MCF 10A (cell line): ENCODE results near the gene KIFC3. TPM values are rescaled to one million over a fixed set of nuclear protein-coding genes. Genes with fewer than 3 reads are reported as not detected.

Source experiments
- BruUV-seq: library from RNA; stranded (reverse); fragments of 400-500 nt; replicated peaks from 2 replicates; lab custom pipeline; 2021; lab: Mats Ljungman, UMichigan
- CTCF ChIA-PET: fragments of 300-600 bp; sonication (Branson Sonifier 250); formaldehyde crosslinking; extraction: SDS; loops from one replicate; lab custom pipeline; 2021; ENCODE audit warnings: antibody characterized with exemption, inconsistent platforms; lab: Yijun Ruan, JAX
- POLR2A ChIA-PET: fragments of 300-600, 350-650 bp; sonication (Branson Sonifier 250); formaldehyde crosslinking; extraction: SDS; loops from one replicate; lab custom pipeline; 2020; ENCODE audit warnings: antibody characterized with exemption, inconsistent platforms; lab: Yijun Ruan, JAX
- DNase-seq: peaks from one replicate; pipeline ENCODE4 v3.0.0-alpha.2; 2018; ENCODE audit not compliant: unreplicated experiment
- H3K27ac Mint-ChIP-seq: one replicate; pipeline ENCODE4 v1.8.0; 2022; ENCODE audit warnings: mild to moderate bottlenecking, low read depth, mixed read lengths; ENCODE audit not compliant: unreplicated experiment
- H3K27me3 Mint-ChIP-seq: one replicate; pipeline ENCODE4 v1.8.0; 2022; ENCODE audit warnings: mixed read lengths; ENCODE audit not compliant: insufficient read depth, unreplicated experiment
- H3K36me3 Mint-ChIP-seq: one replicate; pipeline ENCODE4 v1.8.0; 2022; ENCODE audit warnings: mild to moderate bottlenecking, moderate library complexity, mixed read lengths; ENCODE audit not compliant: insufficient read depth, unreplicated experiment
- H3K4me1 Mint-ChIP-seq: one replicate; pipeline ENCODE4 v1.8.0; 2022; ENCODE audit warnings: mixed read lengths; ENCODE audit not compliant: insufficient read depth, unreplicated experiment
- H3K4me3 Mint-ChIP-seq: one replicate; pipeline ENCODE4 v1.8.0; 2022; ENCODE audit warnings: mild to moderate bottlenecking, moderate library complexity, mixed read lengths; ENCODE audit not compliant: unreplicated experiment
- H3K9me3 Mint-ChIP-seq: one replicate; pipeline ENCODE4 v1.8.0; 2022; ENCODE audit warnings: mixed read lengths; ENCODE audit not compliant: unreplicated experiment
- CTCF ChIP-seq: fragments of 200-600 bp; IDR thresholded peaks from one replicate; pipeline ENCODE4 v1.8.0; 2022; ENCODE audit warnings: antibody characterized with exemption, mild to moderate bottlenecking; ENCODE audit not compliant: unreplicated experiment
- intact Hi-C: fragments of 100-400 bp; cut with micrococcal nuclease; formaldehyde crosslinking; loops from 2 replicates; pipeline ENCODE4 v1.14.1; 2022
- total RNA-seq: library from RNA; stranded (reverse); gene quantifications from 2 replicates; pipeline ENCODE4 v1.2.3, GENCODE V29; 2022

KIFC3 gene
- total RNA-seq, 1 experiment from 2014 or later: 120 TPM

GRCh38 chr16:57845115-57845514 lies 42.8 kb upstream of the KIFC3 start:
- Mint-ChIP-seq H3K27me3 (no peaks in the 10 kb centered on the region), H3K36me3 (no peaks in the 10 kb centered on the region), H3K4me1 (peaks cover 5% of the 10 kb centered on the region), H3K9me3 (no peaks in the 10 kb centered on the region), H3K27ac (no peak overlapping the region), H3K4me3 (no peak overlapping the region)
- no peak for DNase-seq
- POLR2A ChIA-PET: no interaction called here
- intact Hi-C loops: no loop called here
- TF ChIP-seq CTCF: no peak
- BruUV-seq: no TSS peak
- CTCF ChIA-PET: no interaction called here

GRCh38 chr16:57844416-57845030 lies 42.2 kb upstream of the KIFC3 start:
- no peak for TF ChIP-seq CTCF
- no TSS peak for BruUV-seq
- CTCF ChIA-PET: interaction anchor here (0.6 kb wide), 1 partner anchor 41 kb away, joined by 3 read pairs; no protein-coding TSS in a partner anchor
- H3K27ac Mint-ChIP-seq: no peak overlapping the region
- peaks cover 5% of the 10 kb centered on the region for H3K4me1 Mint-ChIP-seq
- DNase-seq: no peak
- intact Hi-C loops: no loop called here
- H3K4me3 Mint-ChIP-seq: no peak overlapping the region
- no peaks in the 10 kb centered on the region for H3K27me3 Mint-ChIP-seq
- H3K9me3 Mint-ChIP-seq: no peaks in the 10 kb centered on the region
- POLR2A ChIA-PET: no interaction called here
- H3K36me3 Mint-ChIP-seq: no peaks in the 10 kb centered on the region

DNA sequence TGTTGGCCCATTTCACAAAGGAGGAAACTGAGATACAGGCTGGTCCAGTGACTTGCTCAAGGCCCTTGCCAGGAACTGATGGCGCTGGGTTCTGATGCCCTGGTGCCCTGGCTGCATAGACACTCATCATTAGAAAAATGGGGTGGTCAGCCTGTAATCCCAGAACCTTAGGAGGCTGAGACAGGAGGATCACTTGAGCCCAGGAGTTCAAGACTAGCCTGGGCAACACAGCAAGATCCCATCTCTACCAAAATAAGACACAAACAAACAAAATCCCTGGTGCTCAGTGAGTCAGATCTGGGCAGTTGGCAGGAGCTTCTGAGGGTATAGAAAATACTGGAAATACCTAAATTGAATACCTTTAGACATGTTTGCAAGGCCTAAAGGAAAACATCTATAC lies 41.1 kb upstream of the KIFC3 start:
- no peaks in the 10 kb centered on the region for H3K27me3 Mint-ChIP-seq
- no peak overlapping the region for H3K27ac Mint-ChIP-seq
- ChIA-PET CTCF (no interaction called here), POLR2A (no interaction called here)
- intact Hi-C loops: no loop called here
- no peaks in the 10 kb centered on the region for H3K36me3 Mint-ChIP-seq
- no peak for DNase-seq
- no TSS peak for BruUV-seq
- H3K4me1 Mint-ChIP-seq: peaks cover 5% of the 10 kb centered on the region
- H3K4me3 Mint-ChIP-seq: no peak overlapping the region
- H3K9me3 Mint-ChIP-seq: no peaks in the 10 kb centered on the region
- no peak for TF ChIP-seq CTCF

DNA sequence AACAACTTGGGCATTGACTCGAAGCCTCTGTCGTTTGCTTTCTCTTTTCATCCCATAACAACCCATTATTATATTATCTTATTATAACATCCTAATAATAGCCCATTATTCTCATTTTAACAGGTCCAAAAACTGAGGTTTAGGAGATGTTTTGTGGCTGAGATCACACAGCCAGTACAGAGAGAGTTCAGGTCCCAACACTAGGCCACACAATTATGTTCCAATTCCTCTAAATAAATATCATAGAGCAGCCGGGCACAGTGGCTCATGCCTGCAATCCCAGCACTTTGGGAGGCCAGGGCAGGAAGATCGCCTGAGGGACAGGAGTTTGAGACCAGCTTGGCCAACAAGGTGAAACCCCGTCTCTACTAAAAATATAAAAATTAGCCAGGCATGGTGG lies 40.3 kb upstream of the KIFC3 start:
- ChIA-PET POLR2A (no interaction called here), CTCF (interaction anchor here (0.6 kb wide), 1 partner anchor 51 kb away, joined by 3 read pairs; no protein-coding TSS in a partner anchor)
- intact Hi-C loops: no loop called here
- no peaks in the 10 kb centered on the region for H3K36me3 Mint-ChIP-seq
- no peak overlapping the region for H3K4me3 Mint-ChIP-seq
- no TSS peak for BruUV-seq
- H3K27ac Mint-ChIP-seq: no peak overlapping the region
- no peak for TF ChIP-seq CTCF
- DNase-seq: no peak
- no peaks in the 10 kb centered on the region for H3K9me3 Mint-ChIP-seq
- peaks cover 5% of the 10 kb centered on the region for H3K4me1 Mint-ChIP-seq
- no peaks in the 10 kb centered on the region for H3K27me3 Mint-ChIP-seq
